ENCODE results near the gene CEP57. TPM values are rescaled to one million over a fixed set of nuclear protein-coding genes. Genes with fewer than 3 reads are reported as not detected.

The CEP57 gene
- total and polyA plus RNA-seq, 2 of the 13 experiments (the other 11 are each of a cell fraction or from before 2014, with no cell fraction given) = 34.3 to 59.4 TPM

DNA sequence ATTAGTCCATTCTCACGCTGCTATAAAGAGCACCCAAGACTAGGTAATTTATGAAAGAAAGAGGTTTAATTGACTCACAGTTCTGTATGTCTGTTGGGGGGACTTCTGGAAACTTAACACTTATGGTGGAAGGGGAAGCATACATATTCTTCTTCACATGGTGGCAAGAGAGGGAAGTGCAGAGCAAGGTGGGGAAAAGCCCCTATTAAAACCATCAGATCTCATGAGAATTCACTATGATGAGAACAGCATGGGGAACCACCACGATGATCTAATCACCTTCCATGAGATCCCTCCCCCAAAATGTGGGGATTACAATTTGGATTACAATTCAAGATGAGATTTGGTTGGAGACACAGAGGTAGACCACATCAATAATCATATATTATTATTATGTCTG lies 25.7 kb downstream of the CEP57 start (continued):
- TF ChIP-seq, protein P1, sequence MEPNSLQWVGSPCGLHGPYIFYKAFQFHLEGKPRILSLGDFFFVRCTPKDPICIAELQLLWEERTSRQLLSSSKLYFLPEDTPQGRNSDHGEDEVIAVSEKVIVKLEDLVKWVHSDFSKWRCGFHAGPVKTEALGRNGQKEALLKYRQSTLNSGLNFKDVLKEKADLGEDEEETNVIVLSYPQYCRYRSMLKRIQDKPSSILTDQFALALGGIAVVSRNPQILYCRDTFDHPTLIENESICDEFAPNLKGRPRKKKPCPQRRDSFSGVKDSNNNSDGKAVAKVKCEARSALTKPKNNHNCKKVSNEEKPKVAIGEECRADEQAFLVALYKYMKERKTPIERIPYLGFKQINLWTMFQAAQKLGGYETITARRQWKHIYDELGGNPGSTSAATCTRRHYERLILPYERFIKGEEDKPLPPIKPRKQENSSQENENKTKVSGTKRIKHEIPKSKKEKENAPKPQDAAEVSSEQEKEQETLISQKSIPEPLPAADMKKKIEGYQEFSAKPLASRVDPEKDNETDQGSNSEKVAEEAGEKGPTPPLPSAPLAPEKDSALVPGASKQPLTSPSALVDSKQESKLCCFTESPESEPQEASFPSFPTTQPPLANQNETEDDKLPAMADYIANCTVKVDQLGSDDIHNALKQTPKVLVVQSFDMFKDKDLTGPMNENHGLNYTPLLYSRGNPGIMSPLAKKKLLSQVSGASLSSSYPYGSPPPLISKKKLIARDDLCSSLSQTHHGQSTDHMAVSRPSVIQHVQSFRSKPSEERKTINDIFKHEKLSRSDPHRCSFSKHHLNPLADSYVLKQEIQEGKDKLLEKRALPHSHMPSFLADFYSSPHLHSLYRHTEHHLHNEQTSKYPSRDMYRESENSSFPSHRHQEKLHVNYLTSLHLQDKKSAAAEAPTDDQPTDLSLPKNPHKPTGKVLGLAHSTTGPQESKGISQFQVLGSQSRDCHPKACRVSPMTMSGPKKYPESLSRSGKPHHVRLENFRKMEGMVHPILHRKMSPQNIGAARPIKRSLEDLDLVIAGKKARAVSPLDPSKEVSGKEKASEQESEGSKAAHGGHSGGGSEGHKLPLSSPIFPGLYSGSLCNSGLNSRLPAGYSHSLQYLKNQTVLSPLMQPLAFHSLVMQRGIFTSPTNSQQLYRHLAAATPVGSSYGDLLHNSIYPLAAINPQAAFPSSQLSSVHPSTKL (CRISPR knock-in tag; IDR thresholded peaks at IDR 0.05) = no peak
- TF ChIP-seq, protein P2, sequence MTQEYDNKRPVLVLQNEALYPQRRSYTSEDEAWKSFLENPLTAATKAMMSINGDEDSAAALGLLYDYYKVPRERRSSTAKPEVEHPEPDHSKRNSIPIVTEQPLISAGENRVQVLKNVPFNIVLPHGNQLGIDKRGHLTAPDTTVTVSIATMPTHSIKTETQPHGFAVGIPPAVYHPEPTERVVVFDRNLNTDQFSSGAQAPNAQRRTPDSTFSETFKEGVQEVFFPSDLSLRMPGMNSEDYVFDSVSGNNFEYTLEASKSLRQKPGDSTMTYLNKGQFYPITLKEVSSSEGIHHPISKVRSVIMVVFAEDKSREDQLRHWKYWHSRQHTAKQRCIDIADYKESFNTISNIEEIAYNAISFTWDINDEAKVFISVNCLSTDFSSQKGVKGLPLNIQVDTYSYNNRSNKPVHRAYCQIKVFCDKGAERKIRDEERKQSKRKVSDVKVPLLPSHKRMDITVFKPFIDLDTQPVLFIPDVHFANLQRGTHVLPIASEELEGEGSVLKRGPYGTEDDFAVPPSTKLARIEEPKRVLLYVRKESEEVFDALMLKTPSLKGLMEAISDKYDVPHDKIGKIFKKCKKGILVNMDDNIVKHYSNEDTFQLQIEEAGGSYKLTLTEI (CRISPR knock-in tag; conservative IDR thresholded peaks at IDR 0.05) = no peak
- TF ChIP-seq, protein P3, sequence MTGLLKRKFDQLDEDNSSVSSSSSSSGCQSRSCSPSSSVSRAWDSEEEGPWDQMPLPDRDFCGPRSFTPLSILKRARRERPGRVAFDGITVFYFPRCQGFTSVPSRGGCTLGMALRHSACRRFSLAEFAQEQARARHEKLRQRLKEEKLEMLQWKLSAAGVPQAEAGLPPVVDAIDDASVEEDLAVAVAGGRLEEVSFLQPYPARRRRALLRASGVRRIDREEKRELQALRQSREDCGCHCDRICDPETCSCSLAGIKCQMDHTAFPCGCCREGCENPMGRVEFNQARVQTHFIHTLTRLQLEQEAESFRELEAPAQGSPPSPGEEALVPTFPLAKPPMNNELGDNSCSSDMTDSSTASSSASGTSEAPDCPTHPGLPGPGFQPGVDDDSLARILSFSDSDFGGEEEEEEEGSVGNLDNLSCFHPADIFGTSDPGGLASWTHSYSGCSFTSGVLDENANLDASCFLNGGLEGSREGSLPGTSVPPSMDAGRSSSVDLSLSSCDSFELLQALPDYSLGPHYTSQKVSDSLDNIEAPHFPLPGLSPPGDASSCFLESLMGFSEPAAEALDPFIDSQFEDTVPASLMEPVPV (CRISPR knock-in tag; IDR thresholded peaks at IDR 0.05) = no peak

DNA sequence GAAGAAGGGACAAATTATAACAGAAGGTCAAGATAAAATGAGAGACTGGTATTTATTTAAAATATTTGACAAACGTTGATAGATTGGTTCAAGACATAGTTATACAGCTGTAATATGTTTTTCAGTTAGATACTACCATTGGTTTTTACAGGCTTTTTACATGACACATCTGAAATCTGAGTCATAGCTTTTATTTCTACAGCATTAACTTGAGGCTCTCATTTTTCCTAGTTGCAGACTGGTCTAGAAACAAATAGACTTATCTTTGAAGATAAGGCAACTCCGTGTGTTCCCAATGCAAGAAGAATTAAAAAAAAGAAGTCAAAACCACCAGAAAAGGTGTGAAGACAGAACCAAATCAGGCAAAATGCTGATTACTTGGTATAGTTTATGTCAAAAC lies 31.3 kb downstream of the CEP57 start:
- Histone ChIP-seq H4K20me1 (ENCODE audit: insufficient read depth, low read length) (no peaks in the 10 kb centered on the region), H2AFZ (ENCODE audit: low read length) (no peak overlapping the region), H3K27me3 (ENCODE audit: control insufficient read depth in 1 of 2, insufficient read depth in 2 of 2, low read length in 2 of 2) (no peaks in the 10 kb centered on the region; a peak in 1 of 5 replicates), H3K9ac (ENCODE audit: insufficient read depth, low read depth, low read length) (no peak overlapping the region), H3K27ac (ENCODE audit: extremely low read length, insufficient read depth, low read length) (no peak overlapping the region), H3K4me3 (replicated peaks in 1 of 3; ENCODE audit: insufficient read depth in 1 of 3, low read depth in 2 of 3, low read length in 3 of 3) (no peak overlapping the region), H3K79me2 (ENCODE audit: insufficient read depth, low read length) (no peaks in the 10 kb centered on the region), H3K9me3 (ENCODE audit: low read length) (no peaks in the 10 kb centered on the region), H3K4me1 (ENCODE audit: insufficient read depth, low read length) (no peaks in the 10 kb centered on the region), H3K4me2 (ENCODE audit: low read depth, low read length) (no peak overlapping the region), H3K36me3 (replicated peaks in 1 of 2; ENCODE audit: control insufficient read depth in 1 of 2, insufficient read depth in 2 of 2, low read length in 2 of 2) (peaks cover 3 to 37% of the 10 kb centered on the region in 2 experiments)
- WGBS (ENCODE audit: low lambda C conversion rate) = 96% methylated on average over 2 of the region's 2 CpGs
- ChIA-PET POLR2A (no interaction called here), CTCF (ENCODE audit: low intra/inter-chr PET ratio, low total read pairs) (no interaction called here)
- no peak for TF ChIP-seq ZNF747 (CRISPR knock-in tag; IDR thresholded peaks at IDR 0.05; ENCODE audit: borderline replicate concordance)
- TF ChIP-seq, protein P4, sequence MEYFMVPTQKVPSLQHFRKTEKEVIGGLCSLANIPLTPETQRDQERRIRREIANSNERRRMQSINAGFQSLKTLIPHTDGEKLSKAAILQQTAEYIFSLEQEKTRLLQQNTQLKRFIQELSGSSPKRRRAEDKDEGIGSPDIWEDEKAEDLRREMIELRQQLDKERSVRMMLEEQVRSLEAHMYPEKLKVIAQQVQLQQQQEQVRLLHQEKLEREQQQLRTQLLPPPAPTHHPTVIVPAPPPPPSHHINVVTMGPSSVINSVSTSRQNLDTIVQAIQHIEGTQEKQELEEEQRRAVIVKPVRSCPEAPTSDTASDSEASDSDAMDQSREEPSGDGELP (IDR thresholded peaks at IDR 0.05; ENCODE audit: borderline replicate concordance, low read depth) = no peak
- no peak for TF ChIP-seq HHEX (CRISPR knock-in tag; IDR thresholded peaks at IDR 0.05)
- TF ChIP-seq ZNF460 (CRISPR knock-in tag; IDR thresholded peaks at IDR 0.05; ENCODE audit: borderline replicate concordance) = no peak
- no peak for TF ChIP-seq NR2F2 (IDR thresholded peaks at IDR 0.05; ENCODE audit: borderline replicate concordance, low read depth)
- TF ChIP-seq MIER3 (CRISPR knock-in tag; IDR thresholded peaks at IDR 0.05; ENCODE audit: borderline replicate concordance) = no peak
- no peak for TF ChIP-seq ZNF101 (CRISPR knock-in tag; IDR thresholded peaks at IDR 0.05; ENCODE audit: borderline replicate concordance, low read depth)
- no peak for TF ChIP-seq RXRB (CRISPR knock-in tag; IDR thresholded peaks at IDR 0.05; ENCODE audit: borderline replicate concordance)
- TF ChIP-seq, protein P5, sequence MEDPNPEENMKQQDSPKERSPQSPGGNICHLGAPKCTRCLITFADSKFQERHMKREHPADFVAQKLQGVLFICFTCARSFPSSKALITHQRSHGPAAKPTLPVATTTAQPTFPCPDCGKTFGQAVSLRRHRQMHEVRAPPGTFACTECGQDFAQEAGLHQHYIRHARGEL (CRISPR knock-in tag; IDR thresholded peaks at IDR 0.05) = no peak
- no peak for TF ChIP-seq ZBTB21 (CRISPR knock-in tag; IDR thresholded peaks at IDR 0.05)
- no peak for TF ChIP-seq DNMT1 (CRISPR knock-in tag; IDR thresholded peaks at IDR 0.05)
- TF ChIP-seq ZNF598 (CRISPR knock-in tag; IDR thresholded peaks at IDR 0.05; ENCODE audit: borderline replicate concordance) = no peak
- FAIRE-seq (no peak), ATAC-seq (no peak), DNase-seq (ENCODE audit: low spot score) (no peak)
- in situ Hi-C loops (cut with HindIII; ENCODE audit: extremely low pct_ligation_motif_present, low pct_unique_long_range_greater_than_20kb) = no loop called here
- intact Hi-C loops (cut with micrococcal nuclease; ENCODE audit: unreplicated experiment) = no loop called here
- BruUV-seq (replicated peaks) = no TSS peak
